Upper lobe of left lung (tissue), 6 donors: ENCODE measurements around the gene TBCCD1. TPM values are rescaled to one million over a fixed set of nuclear protein-coding genes. Genes with fewer than 3 reads are reported as not detected.

Experiments used
- ATAC-seq, 2 donors: fragments of 200-7000 bp; cut with Tn5 transposase; one replicate each; pipeline ENCODE4 v1.9.1; 2022; ENCODE audit warnings: mild to moderate bottlenecking in 2 of 2, moderate library complexity in 2 of 2; ENCODE audit not compliant: low FRiP score in 2 of 2
- DNase-seq, 2 donors: peaks; one replicate each; pipeline ENCODE4 v3.0.0-alpha.2; 2019 to 2020
- H3K27ac ChIP-seq, 4 donors: fragments of 200-600 bp; sonication (generic); one replicate each; pipeline ENCODE4 v1.5.1; 2016 to 2019
- H3K27me3 ChIP-seq, 4 donors: fragments of 200-600 bp; sonication (generic); one replicate each; pipeline ENCODE4 v1.5.1; 2017 to 2019
- H3K36me3 ChIP-seq, 4 donors: fragments of 200-600 bp; sonication (generic); one replicate each; pipeline ENCODE4 v1.5.1; 2016 to 2019
- H3K4me1 ChIP-seq, 4 donors: fragments of 200-600 bp; sonication (generic); one replicate each; pipeline ENCODE4 v1.5.1; 2018 to 2019
- H3K4me3 ChIP-seq, 4 donors: fragments of 200-600 bp; sonication (generic); one replicate each; pipeline ENCODE4 v1.5.1; 2017 to 2019; ENCODE audit warnings: mild to moderate bottlenecking in 2 of 4, moderate library complexity in 1 of 4
- H3K9me3 ChIP-seq, 4 donors: fragments of 200-600 bp; sonication (generic); one replicate each; pipeline ENCODE4 v1.5.1; 2018 to 2019
- CTCF ChIP-seq, 6 experiments: fragments of 450-650 bp in 4 of 6; fragments of 200-600 bp in 2 of 6; sonication (generic) in 2 of 6; IDR thresholded peaks; one replicate each; pipeline ENCODE4 v1.5.1; 2016 to 2019; ENCODE audit warnings: antibody characterized with exemption in 6 of 6
- EP300 ChIP-seq, 4 donors: sonication (generic); formaldehyde crosslinking; IDR thresholded peaks; one replicate each; pipeline ENCODE4 v1.5.1; 2017; ENCODE audit warnings: antibody characterized with exemption in 4 of 4, control low read depth in 2 of 4
- POLR2A ChIP-seq, 4 donors: fragments of 450-650 bp; IDR thresholded peaks; one replicate each; pipeline ENCODE4 v1.5.1; 2016 to 2017; ENCODE audit warnings: antibody characterized with exemption in 4 of 4, mild to moderate bottlenecking in 2 of 4
- POLR2AphosphoS5 ChIP-seq, 2 donors: sonication (generic); formaldehyde crosslinking; IDR thresholded peaks; one replicate each; pipeline ENCODE4 v1.5.1; 2017; ENCODE audit warnings: antibody characterized with exemption in 2 of 2
- WGBS, 2 donors: methylation state at CpG; one replicate each; pipeline ENCODE4 v1.1.5; 2017 to 2018; 5-methylcytosine and 5-hydroxymethylcytosine counted together
- total RNA-seq, 6 donors: library from RNA; depleted of rRNA in 4 of 6; stranded (reverse); fragments of >200 nt in 4 of 6; gene quantifications; one replicate each; pipeline versions ENCODE4 v1.1.0 to v1.2.1, GENCODE V29; 2016 to 2021
- donor health status: DM: no; HTN: no; CAD: no; lungs with moderate emphysema.
- donor health status: DM: no; HTN: yes; CAD: no; lungs with severe emphysema.

TBCCD1 gene
- total RNA-seq, 6 donors from 2014 or later = 8.3 to 20.4 (median 11.0) TPM

- Histone ChIP-seq H3K36me3 (peaks cover 0 to 22% (median 3%) of the 10 kb centered on the region in 4 donors), H3K4me3 (no peak overlapping the region), H3K27ac (no peak overlapping the region), H3K27me3 (no peaks in the 10 kb centered on the region), H3K4me1 (peaks cover 22 to 59% (median 25%) of the 10 kb centered on the region in 4 donors), H3K9me3 (no peaks in the 10 kb centered on the region)
- ATAC-seq (no peak), DNase-seq (no peak)
- TF ChIP-seq POLR2AphosphoS5 (IDR thresholded peaks at IDR 0.05) (no peak), POLR2A (IDR thresholded peaks at IDR 0.05) (no peak), CTCF (IDR thresholded peaks at IDR 0.05) (no peak), EP300 (IDR thresholded peaks at IDR 0.05) (no peak)
These were observed 2.6 kb downstream of the TBCCD1 start for GRCh38 chr3:186564586-186564985.

- no peak for DNase-seq
- WGBS, 2 donors = 60 to 68% methylated on average over 5 of the region's 5 CpGs
- Histone ChIP-seq H3K4me1 (no peaks in the 10 kb centered on the region), H3K36me3 (peaks cover 11 to 95% (median 39%) of the 10 kb centered on the region in 4 donors), H3K4me3 (no peak overlapping the region), H3K27me3 (no peaks in the 10 kb centered on the region), H3K9me3 (no peaks in the 10 kb centered on the region), H3K27ac (no peak overlapping the region)
- no peak for TF ChIP-seq CTCF (IDR thresholded peaks at IDR 0.05)
- TF ChIP-seq EP300 (IDR thresholded peaks at IDR 0.05) = no peak
- no peak for TF ChIP-seq POLR2A (IDR thresholded peaks at IDR 0.05)
- TF ChIP-seq POLR2AphosphoS5 (IDR thresholded peaks at IDR 0.05) = no peak
- ATAC-seq = no peak
These were observed 14.6 kb downstream of the TBCCD1 start for GRCh38 chr3:186552408-186553031.

GRCh38 chr3:186551387-186551786 is 15.8 kb downstream of the TBCCD1 start:
- DNase-seq (no peak), ATAC-seq (no peak)
- Histone ChIP-seq H3K4me1 (no peaks in the 10 kb centered on the region), H3K4me3 (no peak overlapping the region), H3K9me3 (no peaks in the 10 kb centered on the region), H3K27ac (no peak overlapping the region), H3K27me3 (no peaks in the 10 kb centered on the region), H3K36me3 (peaks cover 8 to 92% (median 34%) of the 10 kb centered on the region in 4 donors)
- WGBS, 2 donors = 96 to 97% methylated on average over 6 of the region's 6 CpGs
- TF ChIP-seq EP300 (IDR thresholded peaks at IDR 0.05) = no peak
- no peak for TF ChIP-seq POLR2AphosphoS5 (IDR thresholded peaks at IDR 0.05)
- TF ChIP-seq CTCF (IDR thresholded peaks at IDR 0.05) = no peak
- no peak for TF ChIP-seq POLR2A (IDR thresholded peaks at IDR 0.05)

- ATAC-seq = no peak
- Histone ChIP-seq H3K9me3 (no peaks in the 10 kb centered on the region), H3K27me3 (no peaks in the 10 kb centered on the region), H3K4me3 (no peak overlapping the region), H3K4me1 (no peaks in the 10 kb centered on the region), H3K27ac (no peak overlapping the region), H3K36me3 (peaks cover 7 to 85% (median 19%) of the 10 kb centered on the region in 4 donors)
- TF ChIP-seq POLR2AphosphoS5 (IDR thresholded peaks at IDR 0.05) (no peak), CTCF (IDR thresholded peaks at IDR 0.05) (no peak), EP300 (IDR thresholded peaks at IDR 0.05) (no peak), POLR2A (IDR thresholded peaks at IDR 0.05) (no peak)
- DNase-seq = no peak
- WGBS, 2 donors = 97 to 99% methylated on average over 3 of the region's 3 CpGs
These were observed 17.6 kb downstream of the TBCCD1 start for GRCh38 chr3:186549497-186549896.

GRCh38 chr3:186544281-186544680 is 22.9 kb downstream of the TBCCD1 start, which contains the start of gene CRYGS:
CRYGS (minus strand) TSS chr3:186544380; CDS start chr3:186544326, 54 bp downstream.
- ATAC-seq = no peak
- 87 to 93% methylated on average over 2 of the region's 2 CpGs for WGBS, 2 donors
- no peak within 1 kb of the TSS for H3K4me3 ChIP-seq
- no peaks in the 10 kb centered on the region for H3K27me3 ChIP-seq
- peaks cover 0 to 47% (median 6%) of the 10 kb centered on the region in 4 donors for H3K36me3 ChIP-seq
- H3K4me1 ChIP-seq = peaks cover 0 to 8% (median 6%) of the 10 kb centered on the region in 4 donors
- TF ChIP-seq POLR2A (IDR thresholded peaks at IDR 0.05) (no peak), CTCF (IDR thresholded peaks at IDR 0.05) (no peak), EP300 (IDR thresholded peaks at IDR 0.05) (no peak), POLR2AphosphoS5 (IDR thresholded peaks at IDR 0.05) (no peak)
- no peak within 1 kb of the TSS for H3K27ac ChIP-seq
- H3K9me3 ChIP-seq = no peaks in the 10 kb centered on the region
- DNase-seq = no peak
